Adipocyte (in vitro differentiated cells): ENCODE measurements around the gene CDKL2.
"Not testable (repeated sequence)": the region's sequence is repeated elsewhere in the genome, so short reads cannot be mapped to it uniquely, and the experiment has no call there.

Experiments
- DNase-seq: peaks from one replicate; pipeline ENCODE4 v3.0.0-alpha.2; 2015; ENCODE audit warnings: low read depth
- H3K27me3 ChIP-seq: replicated peaks from 2 replicates; pipeline ENCODE4 v1.7.0; 2013; ENCODE audit warnings: mild to moderate bottlenecking, low read length, moderate library complexity; ENCODE audit not compliant: control insufficient read depth, insufficient read depth
- H3K36me3 ChIP-seq: 2 replicates; pipeline ENCODE4 v1.7.0; 2013; ENCODE audit warnings: low read length, mild to moderate bottlenecking, moderate library complexity; ENCODE audit not compliant: control insufficient read depth, insufficient read depth, severe bottlenecking
- H3K4me1 ChIP-seq: 2 replicates; pipeline ENCODE4 v1.7.0; 2013; ENCODE audit warnings: mild to moderate bottlenecking, low read length, moderate library complexity; ENCODE audit not compliant: control insufficient read depth, insufficient read depth
- H3K4me3 ChIP-seq: 2 replicates; pipeline ENCODE4 v1.7.0; 2013; ENCODE audit warnings: mild to moderate bottlenecking, low read length, moderate library complexity
- H3K9ac ChIP-seq: 2 replicates; pipeline ENCODE4 v1.7.0; 2013; ENCODE audit warnings: mild to moderate bottlenecking, low read length, moderate library complexity
- H3K9me3 ChIP-seq: 2 replicates; pipeline ENCODE4 v1.7.0; 2013; ENCODE audit warnings: mild to moderate bottlenecking, low read length, moderate library complexity; ENCODE audit not compliant: control insufficient read depth

Gene CDKL2

GRCh38 chr4:75552452-75552851, 77.9 kb downstream of the CDKL2 start:
- Histone ChIP-seq H3K27me3 (peaks cover 17% of the 10 kb centered on the region), H3K9ac (no peak overlapping the region), H3K36me3 (no peaks in the 10 kb centered on the region), H3K4me3 (no peak overlapping the region), H3K4me1 (no peaks in the 10 kb centered on the region), H3K9me3 (no peaks in the 10 kb centered on the region)
- no peak for DNase-seq

DNA sequence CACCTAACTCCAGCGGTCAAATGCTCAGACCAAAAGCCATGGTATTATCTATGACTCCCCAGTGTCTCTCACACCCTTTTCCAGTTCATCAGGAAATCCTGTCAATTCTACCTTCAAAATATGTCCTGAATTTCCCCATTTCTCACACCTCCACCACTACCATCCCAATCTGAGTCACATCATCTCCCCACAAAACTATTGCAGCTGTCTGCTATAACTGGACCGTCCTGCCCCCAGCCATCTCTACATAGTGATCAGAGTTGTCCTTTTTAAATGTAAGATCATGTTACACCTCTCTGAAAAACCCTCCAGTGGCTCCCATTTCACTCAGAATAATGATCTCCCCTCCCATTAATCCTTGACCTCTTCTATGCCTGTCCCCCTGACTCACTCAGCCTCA, 81.3 kb downstream of the CDKL2 start:
- Histone ChIP-seq H3K9ac (no peak overlapping the region), H3K4me3 (no peak overlapping the region)
- DNase-seq, result no peak

DNA sequence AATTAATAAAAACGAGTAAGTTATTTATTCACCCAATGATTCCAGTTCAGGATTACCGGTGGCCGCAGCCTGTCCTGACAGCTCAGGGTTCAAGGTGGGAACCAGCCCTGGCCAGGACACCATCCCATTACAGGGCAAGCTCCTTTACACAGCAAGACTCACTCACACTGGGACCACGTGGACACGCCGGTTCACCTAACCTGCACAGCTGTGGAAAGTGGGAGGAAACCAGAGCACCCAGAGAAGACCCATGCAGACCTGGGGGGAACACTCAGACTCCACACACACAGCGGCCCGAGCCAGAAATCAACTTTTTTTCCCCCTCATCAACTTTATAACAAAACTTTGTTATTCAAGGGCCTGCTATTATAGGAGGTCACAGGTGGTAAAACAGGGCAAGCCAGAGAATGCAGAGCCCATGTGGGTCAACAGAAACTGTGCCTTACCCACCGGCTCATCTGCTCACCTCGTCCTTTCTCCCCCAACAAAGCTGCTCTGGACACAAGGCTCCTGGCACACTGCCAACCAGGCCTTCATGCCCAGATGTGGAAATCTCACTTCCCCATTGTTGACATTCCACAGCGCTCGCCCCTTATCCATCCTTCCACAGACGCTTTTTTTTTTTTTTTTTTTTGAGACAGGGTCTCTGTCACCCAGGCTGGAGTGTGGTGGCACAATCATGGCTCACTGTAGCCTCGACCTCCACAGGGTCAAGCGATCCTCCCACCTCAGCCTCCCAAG, 82.5 kb downstream of the CDKL2 start:
- H3K27me3 ChIP-seq, result no peaks in the 10 kb centered on the region
- H3K4me3 ChIP-seq, result no peak overlapping the region
- no peak overlapping the region for H3K9ac ChIP-seq
- DNase-seq, result no peak
- no peaks in the 10 kb centered on the region for H3K4me1 ChIP-seq
- no peaks in the 10 kb centered on the region for H3K36me3 ChIP-seq
- no peaks in the 10 kb centered on the region for H3K9me3 ChIP-seq

More for the DNA sequence above, 81.3 kb downstream of the CDKL2 start:
- no peaks in the 10 kb centered on the region for H3K36me3 ChIP-seq
- H3K9me3 ChIP-seq, result no peaks in the 10 kb centered on the region
- H3K4me1 ChIP-seq, result no peaks in the 10 kb centered on the region
- no peaks in the 10 kb centered on the region for H3K27me3 ChIP-seq

DNA sequence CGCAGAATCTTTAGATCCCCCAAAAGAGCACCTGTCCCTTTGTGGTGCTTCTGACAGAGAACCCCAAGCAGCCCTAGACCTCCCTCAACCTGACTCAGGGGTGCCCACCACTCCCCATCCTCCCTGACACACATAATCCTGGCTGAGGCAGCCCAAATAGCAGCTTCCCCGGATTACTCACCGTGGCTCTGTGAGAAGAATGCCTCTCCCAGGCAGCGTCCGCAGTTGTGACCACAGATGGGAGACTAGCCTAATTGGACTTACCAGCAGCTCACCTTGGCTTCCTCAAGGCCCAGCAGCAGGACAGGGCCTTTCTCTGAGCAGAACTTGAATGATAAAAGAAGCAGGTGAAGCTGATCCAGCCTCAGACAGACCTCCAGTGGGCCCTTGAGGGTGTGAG, 84.8 kb downstream of the CDKL2 start:
- H3K4me1 ChIP-seq, result no peaks in the 10 kb centered on the region
- no peak overlapping the region for H3K4me3 ChIP-seq
- no peaks in the 10 kb centered on the region for H3K9me3 ChIP-seq
- peak; percentile 10 for DNase-seq
- peaks cover 4% of the 10 kb centered on the region for H3K36me3 ChIP-seq
- H3K27me3 ChIP-seq, result no peaks in the 10 kb centered on the region
- no peak overlapping the region for H3K9ac ChIP-seq

DNA sequence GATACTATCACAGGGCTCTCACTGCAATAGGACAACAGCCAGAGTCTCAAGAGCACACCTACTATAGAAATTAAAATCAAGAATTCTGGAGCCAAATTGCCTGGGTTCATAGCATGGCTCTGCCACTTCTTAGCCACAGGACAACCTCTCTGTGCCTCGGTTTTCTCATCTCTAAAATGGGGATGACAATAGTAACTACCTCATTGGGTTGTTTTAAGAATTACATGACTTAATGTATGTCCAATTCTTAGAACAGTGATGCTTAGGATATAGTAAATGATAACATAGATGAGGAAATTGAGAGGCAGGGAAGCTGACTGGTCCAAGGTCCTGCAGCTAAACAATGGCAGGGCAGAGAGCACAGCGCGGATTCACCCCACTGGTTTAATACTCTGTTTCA, 85.5 kb downstream of the CDKL2 start:
- H3K27me3 ChIP-seq, result no peaks in the 10 kb centered on the region
- no peaks in the 10 kb centered on the region for H3K9me3 ChIP-seq
- no peak for DNase-seq
- peaks cover 5% of the 10 kb centered on the region for H3K36me3 ChIP-seq
- no peak overlapping the region for H3K4me3 ChIP-seq
- H3K4me1 ChIP-seq, result no peaks in the 10 kb centered on the region
- H3K9ac ChIP-seq, result no peak overlapping the region

DNA sequence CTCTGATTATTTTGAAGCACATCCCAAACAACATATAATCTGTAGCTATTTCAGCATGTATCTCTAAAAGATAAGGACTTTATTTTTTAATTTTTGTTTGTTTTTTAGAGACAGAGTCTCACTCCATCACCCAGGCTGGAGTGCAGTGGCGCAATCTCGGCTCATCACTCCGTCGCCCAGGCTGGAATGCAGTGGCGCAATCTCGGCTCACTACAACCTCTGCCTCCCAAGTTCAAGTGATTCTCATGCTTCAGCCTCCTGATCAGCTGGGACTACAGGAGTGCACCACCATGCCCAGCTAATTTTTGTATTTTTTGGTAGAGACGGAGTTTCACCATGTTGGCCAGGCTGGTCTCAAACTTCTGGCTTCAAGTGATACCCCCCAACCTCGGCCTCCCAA, 86.1 kb downstream of the CDKL2 start:
- H3K4me1 ChIP-seq, H3K9me3 ChIP-seq, H3K4me3 ChIP-seq, H3K9ac ChIP-seq, DNase-seq, H3K27me3 ChIP-seq: not testable (repeated sequence)
- H3K36me3 ChIP-seq, result peaks cover 11% of the 10 kb centered on the region

DNA sequence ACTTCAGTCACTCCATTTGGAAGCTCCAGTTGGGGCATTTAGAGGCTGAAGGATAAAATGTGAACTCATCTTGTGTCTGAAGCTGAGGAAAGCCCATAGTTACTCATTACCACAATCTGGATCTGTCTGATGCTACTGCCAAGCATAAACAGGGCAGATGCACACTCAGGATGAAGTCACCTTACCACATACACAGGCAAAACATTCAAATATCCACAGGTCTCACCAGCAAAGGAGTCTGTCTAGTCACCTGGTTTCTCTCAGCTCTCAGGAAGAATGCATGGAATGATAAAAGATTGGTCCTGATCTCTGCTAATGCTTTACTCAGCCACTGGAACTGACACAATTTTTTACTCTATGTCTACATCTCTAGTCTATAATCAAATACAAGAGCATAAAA, 87.5 kb downstream of the CDKL2 start:
- no peak overlapping the region for H3K4me3 ChIP-seq
- H3K27me3 ChIP-seq, result no peaks in the 10 kb centered on the region
- no peaks in the 10 kb centered on the region for H3K4me1 ChIP-seq
- H3K36me3 ChIP-seq, result peaks cover 18% of the 10 kb centered on the region
- H3K9ac ChIP-seq, result no peak overlapping the region
- no peaks in the 10 kb centered on the region for H3K9me3 ChIP-seq
- peak; percentile 12 for DNase-seq

- peaks cover 25% of the 10 kb centered on the region for H3K36me3 ChIP-seq
- H3K9ac ChIP-seq, H3K9me3 ChIP-seq, H3K4me1 ChIP-seq, H3K27me3 ChIP-seq, H3K4me3 ChIP-seq, DNase-seq: not testable (repeated sequence)
Observed at GRCh38 chr4:75537308-75537707, 93.0 kb downstream of the CDKL2 start.

- H3K9ac ChIP-seq, H3K27me3 ChIP-seq, H3K4me1 ChIP-seq, H3K4me3 ChIP-seq, H3K9me3 ChIP-seq, DNase-seq: not testable (repeated sequence)
- H3K36me3 ChIP-seq, result peaks cover 43% of the 10 kb centered on the region
Observed at GRCh38 chr4:75533926-75534325, 96.4 kb downstream of the CDKL2 start.

GRCh38 chr4:75533339-75533887, 96.9 kb downstream of the CDKL2 start:
- DNase-seq, H3K4me3 ChIP-seq, H3K4me1 ChIP-seq, H3K27me3 ChIP-seq, H3K9me3 ChIP-seq, H3K9ac ChIP-seq: not testable (repeated sequence)
- H3K36me3 ChIP-seq, result peaks cover 43% of the 10 kb centered on the region

GRCh38 chr4:75531536-75532143, 98.7 kb downstream of the CDKL2 start:
- not testable (repeated sequence) for H3K9me3 ChIP-seq, H3K9ac ChIP-seq, H3K4me3 ChIP-seq, H3K27me3 ChIP-seq, DNase-seq, H3K4me1 ChIP-seq
- peaks cover 60% of the 10 kb centered on the region for H3K36me3 ChIP-seq
